Fibroblast of gingiva (primary cell): ENCODE results near the gene CBX1.
"Not testable (repeated sequence)": the region's sequence is repeated elsewhere in the genome, so short reads cannot be mapped to it uniquely, and the experiment has no call there.

ENCODE experiments used
- DNase-seq: peaks from one replicate; pipeline ENCODE4 v3.0.0-alpha.2; 2011; ENCODE audit warnings: low read depth

Gene CBX1

GRCh38 chr17:48072811-48073210, 28.5 kb downstream of the CBX1 start:
- not testable (repeated sequence) for DNase-seq

DNA sequence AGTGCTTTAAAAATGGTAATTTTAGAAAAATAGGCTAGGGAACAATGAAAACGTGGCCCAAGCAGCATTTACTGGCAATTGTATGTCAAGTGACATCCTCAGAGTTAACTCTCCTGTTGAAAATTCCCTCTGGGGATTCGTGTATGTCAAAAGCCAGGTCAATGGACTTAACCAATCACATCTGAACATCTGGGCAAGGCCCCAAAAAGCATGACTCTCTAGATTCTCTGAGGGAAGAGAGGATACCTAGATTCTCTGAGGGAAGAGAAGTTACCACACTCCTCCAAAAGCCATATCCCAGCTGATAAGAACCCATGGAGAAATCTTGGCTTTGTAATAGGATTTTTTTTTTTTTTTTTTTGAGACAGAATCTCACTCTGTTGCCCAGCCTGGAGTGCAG, 29.6 kb downstream of the CBX1 start:
- peak; percentile 81 for DNase-seq

DNA sequence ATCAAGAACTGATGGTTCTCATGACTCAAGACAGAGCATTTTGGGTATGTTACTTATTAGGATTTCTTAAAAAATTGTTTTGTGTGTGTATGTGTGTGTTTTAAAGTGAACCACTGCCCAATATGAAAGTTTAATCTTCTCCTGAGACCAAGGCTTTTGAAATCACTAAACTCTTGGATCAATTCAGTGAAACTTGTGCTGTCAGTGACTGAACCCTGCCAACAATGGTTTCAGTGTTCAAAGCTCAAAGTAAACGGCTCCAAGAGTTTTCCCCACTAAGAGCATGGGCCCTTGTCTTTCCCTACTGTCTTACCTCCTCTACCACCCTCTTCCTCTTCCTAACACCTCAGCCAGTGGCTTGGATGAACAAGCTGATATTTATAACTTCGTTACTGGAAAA, 31.1 kb downstream of the CBX1 start:
- DNase-seq, result no peak

GRCh38 chr17:48068491-48068961, 32.8 kb downstream of the CBX1 start:
- DNase-seq, result no peak

GRCh38 chr17:48067808-48068207, 33.5 kb downstream of the CBX1 start:
- not testable (repeated sequence) for DNase-seq

- no peak for DNase-seq
Observed at GRCh38 chr17:48067245-48067644, 34.0 kb downstream of the CBX1 start.

DNA sequence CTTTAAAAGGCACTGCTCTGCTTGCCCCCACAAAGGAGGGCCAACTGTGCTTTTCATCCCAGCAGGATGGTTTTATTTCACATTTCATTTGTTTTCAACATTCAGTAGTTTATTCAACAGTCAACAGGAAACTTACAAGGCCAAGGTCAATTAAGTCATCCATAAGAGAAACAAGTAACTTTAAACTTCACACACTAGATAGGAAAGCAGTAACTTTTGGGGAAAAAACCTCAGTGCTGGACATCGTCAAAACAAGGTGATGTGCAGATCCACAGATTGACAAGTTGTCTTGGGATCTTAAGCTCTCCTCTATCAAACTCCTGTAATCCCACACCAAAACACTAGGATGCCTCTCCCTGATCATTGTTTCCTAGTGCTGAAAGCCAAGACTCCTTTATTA, 34.6 kb downstream of the CBX1 start:
- no peak for DNase-seq

- no peak for DNase-seq
Observed at GRCh38 chr17:48066192-48066591, 35.1 kb downstream of the CBX1 start.

DNA sequence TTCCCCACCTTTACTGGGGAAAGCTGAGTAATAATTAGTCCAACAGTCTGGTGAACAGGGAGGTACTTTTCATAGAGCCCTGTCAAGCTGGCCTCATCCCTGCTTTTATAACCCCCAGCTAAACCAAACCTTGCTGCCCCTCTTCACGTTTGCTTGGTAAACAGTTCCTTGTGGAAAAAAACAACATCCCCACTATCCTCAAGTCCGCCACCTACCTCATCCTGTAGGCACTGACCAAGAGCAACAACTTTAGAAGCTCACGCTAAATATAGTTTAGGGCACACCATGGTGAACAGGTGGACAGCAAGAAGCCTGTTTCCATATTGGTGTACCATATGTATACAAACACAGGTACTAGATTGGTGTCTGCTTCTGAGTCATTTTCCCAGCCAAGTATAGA, 36.6 kb downstream of the CBX1 start:
- no peak for DNase-seq

DNA sequence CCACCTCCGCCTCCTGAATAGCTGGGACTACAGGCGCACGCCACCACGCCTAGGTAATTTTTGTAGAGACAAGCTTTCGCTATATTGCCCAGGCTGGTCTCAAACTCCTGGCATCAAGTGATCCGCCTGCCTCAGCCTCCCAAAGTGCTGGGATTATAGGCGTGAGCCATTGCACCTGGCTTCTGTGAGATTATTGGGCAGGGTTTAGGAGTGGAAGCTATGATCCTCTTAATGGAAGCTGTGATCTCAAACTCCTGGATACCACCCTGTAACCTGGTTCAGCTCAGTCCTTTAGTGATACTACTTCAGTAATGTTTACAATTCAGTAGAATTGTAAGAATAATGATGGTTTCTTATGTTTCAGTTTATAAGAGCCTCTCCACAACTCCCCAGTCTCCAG, 39.0 kb downstream of the CBX1 start:
- no peak for DNase-seq

DNA sequence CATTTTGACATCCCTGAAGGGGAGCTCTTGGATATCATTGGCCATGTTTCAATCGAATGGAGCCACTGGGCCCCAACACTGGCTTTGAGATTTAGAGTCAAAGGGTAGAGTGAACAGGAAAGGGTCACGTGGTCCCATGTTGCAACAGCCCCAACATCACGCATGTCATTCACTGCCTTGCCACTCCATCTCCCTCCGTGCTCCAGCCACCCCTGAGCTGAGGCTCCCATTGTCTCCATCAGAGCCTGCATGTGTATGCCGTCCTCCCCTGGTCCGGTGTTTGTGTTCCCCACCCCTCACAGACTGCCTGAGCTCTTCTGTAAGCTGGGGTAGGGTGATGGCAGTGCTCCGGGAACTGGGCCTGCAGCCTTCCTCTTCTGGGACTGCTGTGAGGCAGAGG, 41.0 kb downstream of the CBX1 start:
- DNase-seq, result no peak

DNA sequence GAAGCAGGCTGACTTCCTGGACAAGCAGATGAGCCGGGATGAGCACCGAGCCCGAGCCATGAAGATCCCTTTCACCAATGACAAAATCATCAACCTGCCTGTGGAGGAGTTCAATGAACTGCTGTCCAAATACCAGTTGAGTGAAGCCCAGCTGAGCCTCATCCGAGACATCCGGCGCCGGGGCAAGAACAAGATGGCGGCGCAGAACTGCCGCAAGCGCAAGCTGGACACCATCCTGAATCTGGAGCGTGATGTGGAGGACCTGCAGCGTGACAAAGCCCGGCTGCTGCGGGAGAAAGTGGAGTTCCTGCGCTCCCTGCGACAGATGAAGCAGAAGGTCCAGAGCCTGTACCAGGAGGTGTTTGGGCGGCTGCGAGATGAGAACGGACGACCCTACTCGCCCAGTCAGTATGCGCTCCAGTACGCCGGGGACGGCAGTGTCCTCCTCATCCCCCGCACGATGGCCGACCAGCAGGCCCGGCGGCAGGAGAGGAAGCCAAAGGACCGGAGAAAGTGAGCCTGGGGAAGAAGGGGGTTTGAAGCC, 42.1 kb downstream of the CBX1 start:
- DNase-seq, result no peak

- DNase-seq, result no peak
Observed at GRCh38 chr17:48058393-48059124, 42.7 kb downstream of the CBX1 start.

DNA sequence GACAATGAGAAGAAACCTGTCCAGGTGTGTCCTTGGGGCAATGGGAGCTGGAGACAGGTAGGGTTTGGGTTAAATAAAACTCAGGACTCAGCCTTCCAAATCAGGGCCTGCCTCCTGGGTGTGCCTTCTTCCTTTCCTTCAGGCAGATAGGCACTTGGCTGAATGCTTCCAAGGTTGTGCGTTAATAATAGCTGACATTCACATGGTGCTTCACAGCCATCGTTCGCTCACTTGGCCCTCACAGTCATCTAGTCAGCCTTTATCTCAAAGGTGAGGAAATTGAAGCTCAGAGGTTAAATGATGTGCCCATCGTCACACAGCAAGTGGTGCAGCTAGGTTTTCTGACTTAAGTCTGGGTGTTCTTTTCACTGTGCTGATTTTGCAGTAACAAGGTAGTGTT, 43.7 kb downstream of the CBX1 start:
- no peak for DNase-seq

DNA sequence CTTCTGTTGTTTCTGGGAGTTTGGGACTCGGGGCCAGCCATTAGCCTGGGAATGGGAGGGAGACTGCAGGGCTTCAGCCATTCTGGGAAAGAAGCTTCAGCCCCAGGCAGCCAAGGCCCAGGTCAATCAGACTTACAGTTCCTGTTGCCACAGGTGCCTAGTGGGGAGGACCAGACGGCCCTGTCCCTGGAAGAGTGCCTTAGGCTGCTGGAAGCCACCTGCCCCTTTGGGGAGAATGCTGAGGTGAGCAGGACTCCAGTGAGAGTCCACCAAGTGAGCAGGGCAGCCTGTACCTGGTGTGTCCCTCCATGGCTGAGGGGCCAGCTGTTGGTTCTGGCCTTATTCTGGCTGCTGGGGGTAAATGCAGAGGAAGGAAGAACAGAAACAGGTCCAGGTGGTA, 44.4 kb downstream of the CBX1 start:
- no peak for DNase-seq

DNA sequence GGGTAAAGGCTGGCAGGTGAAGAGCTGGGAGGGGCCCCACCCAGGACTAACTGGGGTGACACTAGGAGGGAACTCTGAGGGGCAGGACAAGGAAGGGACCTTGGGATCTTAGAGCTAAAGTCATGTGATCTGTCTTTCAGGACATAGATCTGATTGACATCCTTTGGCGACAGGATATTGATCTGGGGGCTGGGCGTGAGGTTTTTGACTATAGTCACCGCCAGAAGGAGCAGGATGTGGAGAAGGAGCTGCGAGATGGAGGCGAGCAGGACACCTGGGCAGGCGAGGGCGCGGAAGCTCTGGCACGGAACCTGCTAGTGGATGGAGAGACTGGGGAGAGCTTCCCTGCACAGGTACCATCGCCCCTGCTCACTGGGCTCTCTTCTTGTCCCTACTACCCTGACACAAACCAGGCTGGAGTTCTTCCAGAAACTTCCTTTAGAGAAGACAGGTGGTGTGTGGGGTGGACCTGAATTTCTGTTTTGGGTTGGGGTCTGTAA, 45.0 kb downstream of the CBX1 start:
- DNase-seq, result no peak

DNA sequence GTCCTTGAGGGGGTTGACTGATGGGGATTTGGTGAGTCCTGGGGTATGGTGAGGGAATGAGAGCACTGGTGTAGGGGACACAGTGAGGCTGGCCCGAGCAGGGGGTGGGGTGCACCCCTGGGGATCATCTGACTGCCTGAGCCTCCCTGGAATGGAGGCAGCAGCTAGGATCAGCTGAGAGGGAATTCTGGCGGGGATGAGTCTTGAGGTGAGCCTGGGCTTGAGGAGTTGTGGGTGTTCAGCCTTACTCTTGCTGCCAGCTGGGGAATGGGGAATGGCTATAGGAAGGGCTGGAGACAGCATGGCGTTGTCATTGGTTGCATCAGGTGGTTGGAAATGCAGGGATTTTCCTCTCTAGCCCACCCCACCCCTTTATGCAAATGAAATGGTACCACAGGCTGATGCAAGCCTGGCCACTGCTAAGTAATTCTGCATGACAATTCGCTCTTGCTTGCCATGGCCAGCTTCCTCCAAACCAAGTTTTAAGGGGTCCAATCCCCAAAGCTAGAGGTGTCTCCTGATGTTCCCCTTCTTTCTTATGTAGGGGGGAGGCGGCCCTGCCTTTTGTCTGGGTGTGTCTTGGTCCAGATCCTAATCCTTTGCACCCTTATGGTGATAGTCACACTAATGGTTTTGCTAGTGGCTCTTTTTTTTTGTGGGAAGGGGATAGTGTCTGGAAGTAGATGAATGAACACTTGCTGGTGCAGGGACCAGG, 45.6 kb downstream of the CBX1 start:
- peak; percentile 86 for DNase-seq

DNA sequence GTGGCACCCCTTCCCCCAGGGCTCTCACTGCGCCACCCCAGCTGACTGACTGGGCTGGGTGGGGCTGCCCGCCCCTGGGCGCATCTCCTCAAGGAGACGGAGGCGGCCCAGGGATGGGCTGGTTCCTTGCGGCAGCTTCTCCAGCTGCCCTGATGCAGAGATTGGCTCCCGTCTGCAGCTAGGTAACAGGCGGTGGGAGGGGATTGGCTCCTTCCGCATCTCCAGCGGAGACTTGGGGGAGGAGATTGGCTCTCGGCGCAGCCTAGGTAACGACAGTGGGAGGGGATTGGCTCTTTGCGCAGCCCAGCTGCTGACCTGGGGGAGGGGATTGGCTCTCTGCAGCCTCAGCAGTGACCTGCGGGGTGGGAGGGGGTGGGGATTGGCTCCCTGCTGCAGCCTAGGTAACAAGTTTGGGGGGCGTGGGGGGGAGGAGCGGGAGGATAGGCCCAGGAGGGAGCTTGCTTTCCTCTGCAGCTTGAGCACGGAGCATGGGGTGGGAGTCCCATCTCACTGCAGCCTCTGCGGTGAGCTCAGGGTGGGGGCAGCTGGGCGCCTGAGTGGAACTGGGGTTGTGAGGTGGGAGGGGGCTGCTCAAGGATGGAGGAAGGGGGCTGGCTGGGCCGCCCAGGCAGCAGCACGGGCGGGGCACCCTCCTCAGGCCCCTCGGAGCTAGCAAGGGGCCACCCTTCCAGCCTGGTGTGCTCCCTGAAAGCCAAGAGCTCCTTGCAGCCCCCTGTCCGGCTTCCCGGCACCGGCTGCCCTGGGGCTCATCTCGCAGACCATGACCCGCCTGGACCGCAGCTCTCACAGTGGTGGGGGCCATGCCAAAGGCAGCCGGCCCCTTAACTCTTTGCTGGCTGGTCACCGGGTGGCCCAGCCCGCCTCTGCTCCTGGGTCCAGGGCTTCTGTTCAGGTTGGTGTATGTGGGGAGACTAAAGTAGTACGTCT, 46.8 kb downstream of the CBX1 start:
- DNase-seq, result peak; percentile 61

DNA sequence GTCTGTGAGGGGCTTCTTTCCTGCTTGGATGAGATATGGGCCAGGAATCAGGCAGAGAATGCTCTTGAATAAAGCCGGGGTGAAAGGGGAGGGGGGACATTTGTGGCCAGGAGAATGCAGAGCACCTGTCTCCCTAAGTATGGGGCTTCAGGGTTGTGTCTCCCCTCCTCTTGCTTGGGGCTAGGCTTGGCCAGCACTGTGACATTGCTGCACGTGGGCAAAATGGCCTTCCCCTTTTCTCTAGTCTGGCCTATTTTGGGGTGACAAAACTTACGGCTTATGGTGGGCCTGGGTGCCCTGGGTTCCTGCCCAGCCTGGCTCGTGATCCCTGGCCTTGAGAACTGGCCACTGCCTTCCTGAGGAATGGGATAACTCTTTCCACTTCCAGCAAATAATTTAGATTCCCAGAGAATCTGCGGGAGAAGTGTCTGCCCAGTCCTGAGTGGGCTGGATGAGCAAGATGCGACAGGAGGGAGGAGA, 47.5 kb downstream of the CBX1 start:
- no peak for DNase-seq

GRCh38 chr17:48052956-48053757, 48.1 kb downstream of the CBX1 start:
- DNase-seq, result peak; percentile 76
